H9 (cell line): ENCODE data around the gene GPR37L1. TPM values are rescaled to one million over a fixed set of nuclear protein-coding genes. Genes with fewer than 3 reads are reported as not detected.

Source experiments
- DNase-seq: peaks from one replicate; pipeline ENCODE4 v3.0.0-alpha.2; 2017
- H2AFZ ChIP-seq: one replicate; pipeline ENCODE4 v1.6.1; 2013; ENCODE audit warnings: mild to moderate bottlenecking, low read length, control low read depth, moderate library complexity
- H2AK5ac ChIP-seq: 2 replicates; pipeline ENCODE4 v1.6.1; 2013; ENCODE audit warnings: low read length, control low read depth, mixed read lengths; ENCODE audit not compliant: insufficient read length
- H2BK120ac ChIP-seq: one replicate; pipeline ENCODE4 v1.6.1; 2013; ENCODE audit warnings: low read depth, mild to moderate bottlenecking, low read length, control low read depth, inconsistent platforms; ENCODE audit not compliant: poor library complexity, severe bottlenecking
- H2BK12ac ChIP-seq: 2 replicates; pipeline ENCODE4 v1.6.1; 2013; ENCODE audit warnings: low read length, control low read depth, mixed read lengths, low read depth; ENCODE audit not compliant: insufficient read length
- H2BK15ac ChIP-seq: 2 replicates; pipeline ENCODE4 v1.6.1; 2013; ENCODE audit warnings: low read depth, low read length, control low read depth
- H2BK20ac ChIP-seq: one replicate; pipeline ENCODE4 v1.6.1; 2013; ENCODE audit warnings: low read depth, mild to moderate bottlenecking, low read length, control low read depth, inconsistent platforms; ENCODE audit not compliant: poor library complexity, severe bottlenecking
- H2BK5ac ChIP-seq: 2 replicates; pipeline ENCODE4 v1.6.1; 2013; ENCODE audit warnings: low read length, control low read depth, mixed read lengths; ENCODE audit not compliant: insufficient read length
- H3K14ac ChIP-seq: 2 replicates; pipeline ENCODE4 v1.6.1; 2013; ENCODE audit warnings: low read length, control low read depth; ENCODE audit not compliant: insufficient read depth
- H3K18ac ChIP-seq: 2 replicates; pipeline ENCODE4 v1.6.1; 2013; ENCODE audit warnings: low read depth, mild to moderate bottlenecking, mixed read lengths, low read length, control low read depth; ENCODE audit not compliant: insufficient read length
- H3K23ac ChIP-seq: 2 replicates; pipeline ENCODE4 v1.6.1; 2013; ENCODE audit warnings: low read length, control low read depth, mixed read lengths, low read depth; ENCODE audit not compliant: insufficient read length
- H3K23me2 ChIP-seq: 2 replicates; pipeline ENCODE4 v1.6.1; 2013; ENCODE audit warnings: low read depth, mild to moderate bottlenecking, mixed read lengths, low read length, control low read depth; ENCODE audit not compliant: insufficient read length, poor library complexity, severe bottlenecking
- H3K27ac ChIP-seq: 2 replicates; pipeline ENCODE4 v1.5.1; 2013; ENCODE audit warnings: low read length, control low read depth, mixed read lengths, low read depth; ENCODE audit not compliant: insufficient read length
- H3K27me3 ChIP-seq: 2 replicates; pipeline ENCODE4 v1.6.1; 2013; ENCODE audit warnings: low read length, control low read depth, inconsistent platforms; ENCODE audit not compliant: insufficient read depth
- H3K4ac ChIP-seq: 2 replicates; pipeline ENCODE4 v1.6.1; 2013; ENCODE audit warnings: low read depth, mild to moderate bottlenecking, control low read depth, inconsistent platforms, low read length, moderate library complexity
- H3K4me1 ChIP-seq: 2 replicates; pipeline ENCODE4 v1.6.1; 2013; ENCODE audit warnings: low read length, control low read depth, inconsistent platforms; ENCODE audit not compliant: insufficient read depth
- H3K4me2 ChIP-seq: 2 replicates; pipeline ENCODE4 v1.6.1; 2013; ENCODE audit warnings: low read length, control low read depth, mixed read lengths; ENCODE audit not compliant: insufficient read length, insufficient read depth
- H3K56ac ChIP-seq: 2 replicates; pipeline ENCODE4 v1.6.1; 2013; ENCODE audit warnings: low read depth, mild to moderate bottlenecking, mixed read lengths, low read length, control low read depth; ENCODE audit not compliant: insufficient read length
- H3K79me1 ChIP-seq: 2 replicates; pipeline ENCODE4 v1.6.1; 2013; ENCODE audit warnings: low read depth, mild to moderate bottlenecking, moderate library complexity, low read length, control low read depth, inconsistent platforms; ENCODE audit not compliant: insufficient read depth, poor library complexity, severe bottlenecking
- H3K79me2 ChIP-seq: 2 replicates; pipeline ENCODE4 v1.6.1; 2013; ENCODE audit warnings: low read length, control low read depth, inconsistent platforms; ENCODE audit not compliant: insufficient read depth
- H3K9ac ChIP-seq: 2 replicates; pipeline ENCODE4 v1.6.1; 2013; ENCODE audit warnings: low read length, control low read depth, mixed read lengths; ENCODE audit not compliant: insufficient read length; ENCODE audit errors: extremely low read depth
- H3K9me3 ChIP-seq: one replicate; pipeline ENCODE4 v1.6.1; 2013; ENCODE audit warnings: low read depth, low read length, inconsistent platforms; ENCODE audit not compliant: control insufficient read depth
- H3T11ph ChIP-seq: one replicate; pipeline ENCODE4 v1.6.1; 2013; ENCODE audit warnings: mild to moderate bottlenecking, low read length, control low read depth, inconsistent platforms
- H4K20me1 ChIP-seq: one replicate; pipeline ENCODE4 v1.6.1; 2013; ENCODE audit not compliant: control insufficient read depth, insufficient read length, insufficient read depth
- H4K5ac ChIP-seq: 2 replicates; pipeline ENCODE4 v1.6.1; 2013; ENCODE audit warnings: low read depth, mild to moderate bottlenecking, mixed read lengths, low read length, control low read depth; ENCODE audit not compliant: insufficient read length
- H4K8ac ChIP-seq: replicated peaks from 2 replicates; pipeline ENCODE4 v1.6.1; 2013; ENCODE audit warnings: low read length, control low read depth, mixed read lengths, low read depth; ENCODE audit not compliant: insufficient read length
- H4K91ac ChIP-seq: 2 replicates; pipeline ENCODE4 v1.6.1; 2013; ENCODE audit warnings: low read depth, mild to moderate bottlenecking, moderate library complexity, mixed read lengths, low read length, control low read depth; ENCODE audit not compliant: insufficient read length
- H3K27ac Mint-ChIP-seq, 3 experiments: 2 replicates in 2 of 3; 3 replicates in 1 of 3; pipeline ENCODE4 v1.8.0; 2020 to 2021; ENCODE audit warnings: mixed read lengths in 3 of 3, mild to moderate bottlenecking in 1 of 3, moderate library complexity in 1 of 3
- H3K27me3 Mint-ChIP-seq: 2 replicates; pipeline ENCODE4 v1.8.0; 2021; ENCODE audit warnings: low read depth, mild to moderate bottlenecking, moderate library complexity, mixed read lengths
- H3K36me3 Mint-ChIP-seq, 3 experiments: 2 replicates in 2 of 3; 3 replicates in 1 of 3; pipeline ENCODE4 v1.8.0; 2020 to 2021; ENCODE audit warnings: low read depth in 3 of 3, mixed read lengths in 3 of 3; ENCODE audit not compliant: insufficient read depth in 1 of 3
- H3K4me1 Mint-ChIP-seq, 2 experiments: 2 replicates each; pipeline ENCODE4 v1.8.0; 2020; ENCODE audit warnings: mixed read lengths in 2 of 2
- H3K4me3 Mint-ChIP-seq, 2 experiments: 2 replicates in 1 of 2; 3 replicates in 1 of 2; pipeline ENCODE4 v1.8.0; 2020 to 2021; ENCODE audit warnings: mild to moderate bottlenecking in 2 of 2, mixed read lengths in 2 of 2, moderate library complexity in 1 of 2
- H3K9me3 Mint-ChIP-seq, 2 experiments: 2 replicates in 1 of 2; 3 replicates in 1 of 2; pipeline ENCODE4 v1.8.0; 2020; ENCODE audit warnings: mild to moderate bottlenecking in 2 of 2, mixed read lengths in 2 of 2, moderate library complexity in 1 of 2
- CTCF ChIP-seq: fragments of 200-600 bp; sonication (generic); conservative IDR thresholded peaks from 3 replicates; pipeline ENCODE4 v1.8.0; 2021; ENCODE audit warnings: antibody characterized with exemption, mild to moderate bottlenecking
- WGBS: extraction: QIAGEN DNeasy Blood & Tissue Kit; methylation state at CpG from one replicate; pipeline ENCODE4 v1.1.7; 2013; ENCODE audit warnings: missing lambda C conversion rate, low lambda C conversion rate, mixed read lengths; ENCODE audit not compliant: insufficient read length; ENCODE audit errors: extremely low coverage; 5-methylcytosine and 5-hydroxymethylcytosine counted together
- total RNA-seq: library from RNA; stranded (reverse); gene quantifications from 2 replicates; pipeline ENCODE4 v1.2.1, GENCODE V29; 2021

GPR37L1 gene
- total RNA-seq, 1 experiment from 2014 or later = 0.11 TPM

GRCh38 chr1:202172015-202172355, 49.3 kb downstream of the GPR37L1 start:
- H3K36me3 Mint-ChIP-seq = no peaks in the 10 kb centered on the region
- Histone ChIP-seq H2AK5ac (no peak overlapping the region), H3K18ac (no peak overlapping the region), H2BK5ac (no peak overlapping the region), H4K20me1 (no peaks in the 10 kb centered on the region), H2AFZ (no peak overlapping the region), H2BK20ac (no peak overlapping the region), H2BK12ac (no peak overlapping the region), H3K79me1 (no peaks in the 10 kb centered on the region), H2BK120ac (no peak overlapping the region), H3K14ac (no peak overlapping the region), H3K9me3 (no peaks in the 10 kb centered on the region), H3K56ac (no peak overlapping the region), H3K79me2 (no peaks in the 10 kb centered on the region), H3K9ac (no peak overlapping the region), H3K23ac (no peak overlapping the region), H4K5ac (no peak overlapping the region), H3T11ph (no peak overlapping the region), H3K4me2 (no peak overlapping the region), H3K4ac (no peak overlapping the region), H3K27ac (no peak overlapping the region), H3K27me3 (no peaks in the 10 kb centered on the region), H4K8ac (no peak overlapping the region), H2BK15ac (no peak overlapping the region), H4K91ac (no peak overlapping the region), H3K23me2 (no peaks in the 10 kb centered on the region), H3K4me1 (no peaks in the 10 kb centered on the region)
- H3K9me3 Mint-ChIP-seq = no peaks in the 10 kb centered on the region
- TF ChIP-seq CTCF = no peak
- no peak overlapping the region for H3K27ac Mint-ChIP-seq
- peaks cover 2 to 14% of the 10 kb centered on the region in 2 experiments for H3K4me1 Mint-ChIP-seq
- no peak for DNase-seq
- H3K27me3 Mint-ChIP-seq = peaks cover 2% of the 10 kb centered on the region; the same call in 1 of the 2 replicates
- no CpG with 5 or more reads among the region's 5 CpGs for WGBS
- no peak overlapping the region for H3K4me3 Mint-ChIP-seq
